H1 (cell line): Measurements from ENCODE around the gene MRPL27. TPM values are rescaled to one million over a fixed set of nuclear protein-coding genes. Genes with fewer than 3 reads are reported as not detected.

Source experiments
- CTCF ChIA-PET: fragments of 300-600 bp; sonication (Branson Sonifier 250); formaldehyde crosslinking; loops from one replicate; lab custom pipeline; 2021; ENCODE audit not compliant: partially characterized antibody; lab: Charles Lee
- POLR2A ChIA-PET: fragments of 300-600 bp; sonication (Branson Sonifier 250); formaldehyde crosslinking; loops from one replicate; lab custom pipeline; 2021; ENCODE audit warnings: inconsistent platforms; ENCODE audit not compliant: partially characterized antibody; lab: Charles Lee
- DNase-seq, 2 experiments: peaks; one replicate each; pipeline versions ENCODE4 v3.0.0 to v3.0.0-alpha.2; 2010 to 2022; ENCODE audit warnings: low spot score in 2 of 2, low read depth in 1 of 2, mixed read lengths in 1 of 2
- FAIRE-seq: peaks from 2 replicates; lab custom pipeline; 2011; peaks lifted over from hg19 to GRCh38; lab: Jason Lieb, UNC
- H2AFZ ChIP-seq: 2 replicates; pipeline ENCODE4 v1.8.1; 2012; ENCODE audit warnings: low read length, inconsistent platforms
- H2AK5ac ChIP-seq: 2 replicates; pipeline ENCODE4 v1.6.1; 2013; ENCODE audit warnings: low read depth, low read length
- H2BK120ac ChIP-seq: replicated peaks from 2 replicates; pipeline ENCODE3; 2013; ENCODE audit warnings: low read depth, low read length, inconsistent platforms
- H2BK12ac ChIP-seq: 2 replicates; pipeline ENCODE4 v1.6.1; 2013; ENCODE audit warnings: low read depth, low read length
- H2BK15ac ChIP-seq: 2 replicates; pipeline ENCODE4 v1.6.1; 2013; ENCODE audit warnings: low read length
- H2BK20ac ChIP-seq: 2 replicates; pipeline ENCODE4 v1.6.1; 2013; ENCODE audit warnings: low read length
- H2BK5ac ChIP-seq: 2 replicates; pipeline ENCODE4 v1.6.1; 2013; ENCODE audit warnings: low read depth, low read length
- H3K14ac ChIP-seq: 2 replicates; pipeline ENCODE4 v1.6.1; 2013; ENCODE audit warnings: inconsistent platforms; ENCODE audit not compliant: insufficient read length
- H3K18ac ChIP-seq: 2 replicates; pipeline ENCODE4 v1.6.1; 2013; ENCODE audit warnings: low read length; ENCODE audit errors: extremely low read depth
- H3K23ac ChIP-seq: 2 replicates; pipeline ENCODE4 v1.6.1; 2013; ENCODE audit warnings: inconsistent platforms; ENCODE audit not compliant: insufficient read length
- H3K23me2 ChIP-seq: 2 replicates; pipeline ENCODE4 v1.6.1; 2013; ENCODE audit warnings: low read depth, low read length
- H3K27ac ChIP-seq: 2 replicates; pipeline ENCODE4 v1.6.1; 2011; ENCODE audit warnings: low read depth, low read length, inconsistent platforms
- H3K27me3 ChIP-seq, 4 experiments: replicated peaks in 1 of 4; 1 replicate in 1 of 4; 2 replicates in 3 of 4; pipeline versions ENCODE4 v1.6.1 to v1.8.1; 2011 to 2013; ENCODE audit warnings: low read length in 3 of 4, mild to moderate bottlenecking in 3 of 4, inconsistent platforms in 2 of 4, mixed read lengths in 2 of 4, moderate library complexity in 1 of 4; ENCODE audit not compliant: control insufficient read depth in 3 of 4, insufficient read depth in 3 of 4; ENCODE audit errors: extremely low read depth in 1 of 4
- H3K36me3 ChIP-seq, 4 experiments: 2 replicates each; pipeline versions ENCODE4 v1.6.1 to v1.8.1; 2011 to 2013; ENCODE audit warnings: mild to moderate bottlenecking in 4 of 4, low read length in 3 of 4, moderate library complexity in 2 of 4, control low read depth in 1 of 4, inconsistent platforms in 1 of 4; ENCODE audit not compliant: insufficient read depth in 4 of 4, control insufficient read depth in 2 of 4
- H3K4ac ChIP-seq: replicated peaks from 2 replicates; pipeline ENCODE3; 2013; ENCODE audit warnings: low read length, low read depth, mixed read lengths, inconsistent platforms; ENCODE audit not compliant: insufficient read length
- H3K4me1 ChIP-seq, 4 experiments: replicated peaks in 1 of 4; 1 replicate in 1 of 4; 2 replicates in 3 of 4; pipeline versions ENCODE4 v1.6.1 to v1.8.1; 2011 to 2013; ENCODE audit warnings: low read length in 3 of 4, inconsistent platforms in 2 of 4, mixed read lengths in 1 of 4; ENCODE audit not compliant: insufficient read depth in 4 of 4, control insufficient read depth in 3 of 4
- H3K4me2 ChIP-seq, 2 experiments: 2 replicates each; pipeline versions ENCODE4 v1.6.1 to v1.8.1; 2011 to 2013; ENCODE audit warnings: low read depth in 2 of 2, low read length in 2 of 2, control low read depth in 1 of 2, inconsistent platforms in 1 of 2, mild to moderate bottlenecking in 1 of 2; ENCODE audit not compliant: insufficient read depth in 1 of 2
- H3K4me3 ChIP-seq, 4 experiments: fragments of 200-600, 300-600 bp in 1 of 4; sonication (generic), shearing (Covaris generic), sonication (Bioruptor Twin) in 1 of 4; 2 replicates each; pipeline versions ENCODE4 v1.5.1 to v1.8.1; 2011 to 2016; ENCODE audit warnings: low read length in 4 of 4, low read depth in 3 of 4, control low read depth in 2 of 4, inconsistent platforms in 2 of 4, mild to moderate bottlenecking in 2 of 4, mixed read lengths in 1 of 4, moderate library complexity in 1 of 4; ENCODE audit not compliant: insufficient read depth in 2 of 4; ENCODE audit errors: extremely low read depth in 1 of 4
- H3K56ac ChIP-seq: replicated peaks from 2 replicates; pipeline ENCODE3; 2013; ENCODE audit warnings: low read depth, mild to moderate bottlenecking, mixed read lengths, low read length, inconsistent platforms; ENCODE audit not compliant: insufficient read length
- H3K79me1 ChIP-seq: 2 replicates; pipeline ENCODE4 v1.6.1; 2013; ENCODE audit warnings: low read depth, low read length, control low read depth
- H3K79me2 ChIP-seq, 2 experiments: 2 replicates each; pipeline versions ENCODE4 v1.6.1 to v1.8.1; 2012 to 2013; ENCODE audit warnings: low read length in 2 of 2, mild to moderate bottlenecking in 2 of 2, inconsistent platforms in 1 of 2; ENCODE audit not compliant: insufficient read depth in 2 of 2, control insufficient read depth in 1 of 2
- H3K9ac ChIP-seq, 4 experiments: replicated peaks in 1 of 4; 1 replicate in 1 of 4; 2 replicates in 3 of 4; pipeline versions ENCODE4 v1.6.1 to v1.8.1; 2011 to 2013; ENCODE audit warnings: low read depth in 3 of 4, low read length in 3 of 4, control low read depth in 2 of 4, mild to moderate bottlenecking in 2 of 4, moderate library complexity in 2 of 4, inconsistent platforms in 1 of 4; ENCODE audit errors: extremely low read depth in 1 of 4
- H3K9me3 ChIP-seq, 2 experiments: 2 replicates each; pipeline versions ENCODE4 v1.6.1 to v1.8.1; 2012 to 2013; ENCODE audit warnings: mild to moderate bottlenecking in 2 of 2, moderate library complexity in 2 of 2, control low read depth in 1 of 2, inconsistent platforms in 1 of 2, low read depth in 1 of 2, low read length in 1 of 2, mixed read lengths in 1 of 2; ENCODE audit not compliant: insufficient read depth in 2 of 2
- H4K20me1 ChIP-seq, 2 experiments: replicated peaks in 1 of 2; 2 replicates each; pipeline versions ENCODE3 to v1.8.1; 2011 to 2013; ENCODE audit warnings: inconsistent platforms in 2 of 2, low read length in 2 of 2, mild to moderate bottlenecking in 1 of 2; ENCODE audit not compliant: insufficient read depth in 2 of 2, control insufficient read depth in 1 of 2
- H4K5ac ChIP-seq: 2 replicates; pipeline ENCODE4 v1.6.1; 2013; ENCODE audit warnings: low read length, low read depth, mixed read lengths, inconsistent platforms; ENCODE audit not compliant: insufficient read length
- H4K8ac ChIP-seq: 2 replicates; pipeline ENCODE4 v1.8.0; 2013; ENCODE audit warnings: mild to moderate bottlenecking, moderate library complexity, low read length, inconsistent platforms; ENCODE audit not compliant: insufficient read depth; ENCODE audit errors: extremely low read depth
- H4K91ac ChIP-seq: replicated peaks from 2 replicates; pipeline ENCODE3; 2013; ENCODE audit warnings: low read length, mixed read lengths, inconsistent platforms; ENCODE audit not compliant: insufficient read length
- SIRT6 ChIP-seq: IDR thresholded peaks from one replicate; pipeline ENCODE4 v1.7.1; 2012; ENCODE audit warnings: low read length, inconsistent platforms
- ZNF274 ChIP-seq: IDR thresholded peaks from 2 replicates; pipeline ENCODE4 v1.7.0; 2012; ENCODE audit warnings: low read length, borderline replicate concordance; ENCODE audit errors: extremely low read depth
- polyA plus RNA-seq, 7 experiments: library from polyadenylated mRNA; depleted of rRNA in 3 of 7; stranded (reverse) in 5 of 7; unstranded in 2 of 7; fragments of >200 nt in 5 of 7; fragments of 200-250 nt in 2 of 7; gene quantifications; 1 replicate in 5 of 7; 2 replicates in 1 of 7; 4 replicates in 1 of 7; pipeline versions ENCODE4 v1.2.1 to v1.2.3, GENCODE V29; 2011 to 2013; ENCODE audit warnings: missing spikeins in 2 of 7, mixed read lengths in 2 of 7
- total RNA-seq: library from RNA; stranded (reverse); fragmentation: NEBNext Ultra II Directional; extraction: Animal tissue kit (Norgen Biotek cat#: 25700); gene quantifications from 2 replicates; pipeline ENCODE4 v1.2.1, GENCODE V29; 2021

MRPL27 gene
- total and polyA plus RNA-seq, 2 of the 8 experiments (the other 6 are each of a cell fraction or from before 2014, with no cell fraction given): 75.6 to 135 TPM

- no peak for FAIRE-seq
- H2BK12ac ChIP-seq: no peak overlapping the region
- H3K23ac ChIP-seq: no peak overlapping the region
- H2AK5ac ChIP-seq: no peak overlapping the region
- H4K5ac ChIP-seq: no peak overlapping the region
- no peaks in the 10 kb centered on the region for H3K36me3 ChIP-seq
- no peak overlapping the region for H3K18ac ChIP-seq
- no peak overlapping the region for H3K14ac ChIP-seq
- H3K79me2 ChIP-seq: no peaks in the 10 kb centered on the region
- no peak overlapping the region for H4K8ac ChIP-seq
- H2BK15ac ChIP-seq: no peak overlapping the region
- H3K4me2 ChIP-seq: no peak overlapping the region
- no peak overlapping the region for H2BK5ac ChIP-seq
- CTCF ChIA-PET: interaction anchor here (0.6 to 1.7 kb wide), 4 partner anchors 24 to 169 kb away, joined by 3 to 7 read pairs (median 4); no protein-coding TSS in a partner anchor
- H2BK120ac ChIP-seq: no peak overlapping the region
- H2BK20ac ChIP-seq: no peak overlapping the region
- POLR2A ChIA-PET: no interaction called here
- no peak overlapping the region for H4K91ac ChIP-seq
- no peak overlapping the region for H2AFZ ChIP-seq
- no peak for TF ChIP-seq SIRT6
- TF ChIP-seq ZNF274: no peak
- H3K4me3 ChIP-seq: no peak overlapping the region
- no peaks in the 10 kb centered on the region for H3K27me3 ChIP-seq
- no peak overlapping the region for H3K27ac ChIP-seq
- H3K9ac ChIP-seq: no peak overlapping the region
- H4K20me1 ChIP-seq: no peaks in the 10 kb centered on the region
- H3K56ac ChIP-seq: no peak overlapping the region
- H3K9me3 ChIP-seq: peaks cover 4% of the 10 kb centered on the region in 2 experiments; a peak in 2 of 4 replicates
- H3K4me1 ChIP-seq: no peaks in the 10 kb centered on the region
- H3K79me1 ChIP-seq: no peaks in the 10 kb centered on the region
- DNase-seq: no peak
- H3K23me2 ChIP-seq: no peaks in the 10 kb centered on the region
- no peak overlapping the region for H3K4ac ChIP-seq
Measured at GRCh38 chr17:50338645-50339044, 34.3 kb downstream of the MRPL27 start.
